ENCODE results near the gene ALDH8A1.

Gene ALDH8A1

GRCh38 chr6:134964451-134965203 is 14.7 kb upstream of the ALDH8A1 start:
- H3K4me3 Mint-ChIP-seq = no peak overlapping the region
- peaks cover 8% of the 10 kb centered on the region for H3K9me3 Mint-ChIP-seq
- H3K4me1 Mint-ChIP-seq (ENCODE audit: low read depth) = peaks cover 6% of the 10 kb centered on the region
- H3K27me3 Mint-ChIP-seq = no peaks in the 10 kb centered on the region
- no peak overlapping the region for H3K27ac Mint-ChIP-seq
- H3K36me3 Mint-ChIP-seq (ENCODE audit: low read depth) = peaks cover 89% of the 10 kb centered on the region

- no peak overlapping the region for H3K27ac Mint-ChIP-seq
- peaks cover 8% of the 10 kb centered on the region for H3K9me3 Mint-ChIP-seq
- peaks cover 10% of the 10 kb centered on the region for H3K4me1 Mint-ChIP-seq (ENCODE audit: low read depth)
- no peaks in the 10 kb centered on the region for H3K27me3 Mint-ChIP-seq
- no peak overlapping the region for H3K4me3 Mint-ChIP-seq
- peaks cover 88% of the 10 kb centered on the region for H3K36me3 Mint-ChIP-seq (ENCODE audit: low read depth)
Measured at GRCh38 chr6:134962421-134962820, 12.5 kb upstream of the ALDH8A1 start.

- Mint-ChIP-seq H3K27ac (no peak overlapping the region), H3K9me3 (peaks cover 8% of the 10 kb centered on the region), H3K4me1 (ENCODE audit: low read depth) (peaks cover 20% of the 10 kb centered on the region), H3K27me3 (no peaks in the 10 kb centered on the region), H3K36me3 (ENCODE audit: low read depth) (peaks cover 77% of the 10 kb centered on the region), H3K4me3 (no peak overlapping the region)
Measured at GRCh38 chr6:134961366-134961765, 11.5 kb upstream of the ALDH8A1 start.

GRCh38 chr6:134959603-134960002 is 9.7 kb upstream of the ALDH8A1 start:
- peaks cover 61% of the 10 kb centered on the region for H3K36me3 Mint-ChIP-seq (ENCODE audit: low read depth)
- no peaks in the 10 kb centered on the region for H3K27me3 Mint-ChIP-seq
- no peak overlapping the region for H3K27ac Mint-ChIP-seq
- H3K4me1 Mint-ChIP-seq (ENCODE audit: low read depth) = peaks cover 35% of the 10 kb centered on the region
- H3K4me3 Mint-ChIP-seq = no peak overlapping the region
- H3K9me3 Mint-ChIP-seq = peaks cover 8% of the 10 kb centered on the region

- peaks cover 32% of the 10 kb centered on the region for H3K36me3 Mint-ChIP-seq (ENCODE audit: low read depth)
- H3K4me1 Mint-ChIP-seq (ENCODE audit: low read depth) = peaks cover 33% of the 10 kb centered on the region
- no peaks in the 10 kb centered on the region for H3K27me3 Mint-ChIP-seq
- H3K4me3 Mint-ChIP-seq = no peak overlapping the region
- H3K9me3 Mint-ChIP-seq = peaks cover 8% of the 10 kb centered on the region
- peak overlapping the region; percentile 21 for H3K27ac Mint-ChIP-seq
Measured at GRCh38 chr6:134956676-134957075, 6.8 kb upstream of the ALDH8A1 start.

GRCh38 chr6:134956032-134956431 is 6.1 kb upstream of the ALDH8A1 start:
- Mint-ChIP-seq H3K36me3 (ENCODE audit: low read depth) (peaks cover 26% of the 10 kb centered on the region), H3K27me3 (no peaks in the 10 kb centered on the region), H3K4me1 (ENCODE audit: low read depth) (peaks cover 29% of the 10 kb centered on the region), H3K9me3 (peaks cover 6% of the 10 kb centered on the region), H3K27ac (peak overlapping the region; percentile 21), H3K4me3 (no peak overlapping the region)

- Mint-ChIP-seq H3K36me3 (ENCODE audit: low read depth) (peaks cover 10% of the 10 kb centered on the region), H3K27ac (no peak overlapping the region), H3K27me3 (no peaks in the 10 kb centered on the region), H3K9me3 (no peaks in the 10 kb centered on the region), H3K4me1 (ENCODE audit: low read depth) (peaks cover 29% of the 10 kb centered on the region), H3K4me3 (no peak overlapping the region)
Measured at GRCh38 chr6:134954272-134955000, 4.5 kb upstream of the ALDH8A1 start.

GRCh38 chr6:134951494-134952263 is 1.8 kb upstream of the ALDH8A1 start:
- H3K27me3 Mint-ChIP-seq = no peaks in the 10 kb centered on the region
- no peak overlapping the region for H3K27ac Mint-ChIP-seq
- no peaks in the 10 kb centered on the region for H3K9me3 Mint-ChIP-seq
- peaks cover 18% of the 10 kb centered on the region for H3K4me1 Mint-ChIP-seq (ENCODE audit: low read depth)
- no peaks in the 10 kb centered on the region for H3K36me3 Mint-ChIP-seq (ENCODE audit: low read depth)
- no peak overlapping the region for H3K4me3 Mint-ChIP-seq

- Mint-ChIP-seq H3K4me3 (no peak overlapping the region), H3K4me1 (ENCODE audit: low read depth) (peaks cover 6% of the 10 kb centered on the region), H3K27ac (no peak overlapping the region), H3K27me3 (no peaks in the 10 kb centered on the region), H3K36me3 (ENCODE audit: low read depth) (no peaks in the 10 kb centered on the region), H3K9me3 (no peaks in the 10 kb centered on the region)
Measured at GRCh38 chr6:134950482-134950881, 581 bp upstream of the ALDH8A1 start.

GRCh38 chr6:134948691-134949090 is 1.2 kb downstream of the ALDH8A1 start:
- H3K9me3 Mint-ChIP-seq = no peaks in the 10 kb centered on the region
- no peaks in the 10 kb centered on the region for H3K4me1 Mint-ChIP-seq (ENCODE audit: low read depth)
- H3K36me3 Mint-ChIP-seq (ENCODE audit: low read depth) = no peaks in the 10 kb centered on the region
- no peak overlapping the region for H3K27ac Mint-ChIP-seq
- no peak overlapping the region for H3K4me3 Mint-ChIP-seq
- no peaks in the 10 kb centered on the region for H3K27me3 Mint-ChIP-seq

- Mint-ChIP-seq H3K27me3 (no peaks in the 10 kb centered on the region), H3K36me3 (ENCODE audit: low read depth) (no peaks in the 10 kb centered on the region), H3K9me3 (no peaks in the 10 kb centered on the region), H3K4me1 (ENCODE audit: low read depth) (no peaks in the 10 kb centered on the region), H3K27ac (no peak overlapping the region), H3K4me3 (no peak overlapping the region)
Measured at GRCh38 chr6:134948142-134948541, 1.8 kb downstream of the ALDH8A1 start.

- H3K4me3 Mint-ChIP-seq = no peak overlapping the region
- no peaks in the 10 kb centered on the region for H3K9me3 Mint-ChIP-seq
- no peaks in the 10 kb centered on the region for H3K36me3 Mint-ChIP-seq (ENCODE audit: low read depth)
- H3K27ac Mint-ChIP-seq = no peak overlapping the region
- H3K27me3 Mint-ChIP-seq = no peaks in the 10 kb centered on the region
- H3K4me1 Mint-ChIP-seq (ENCODE audit: low read depth) = no peaks in the 10 kb centered on the region
Measured at GRCh38 chr6:134945045-134945444, 4.9 kb downstream of the ALDH8A1 start.

- no peaks in the 10 kb centered on the region for H3K9me3 Mint-ChIP-seq
- H3K4me1 Mint-ChIP-seq (ENCODE audit: low read depth) = peaks cover 13% of the 10 kb centered on the region
Measured at GRCh38 chr6:134943522-134944111, 6.3 kb downstream of the ALDH8A1 start.

GRCh38 chr6:134938896-134939295 is 11.0 kb downstream of the ALDH8A1 start:
- no peak overlapping the region for H3K4me3 Mint-ChIP-seq
- peak overlapping the region; percentile 67 for H3K27ac Mint-ChIP-seq
- no peaks in the 10 kb centered on the region for H3K27me3 Mint-ChIP-seq
- peaks cover 33% of the 10 kb centered on the region for H3K4me1 Mint-ChIP-seq (ENCODE audit: low read depth)
- no peaks in the 10 kb centered on the region for H3K36me3 Mint-ChIP-seq (ENCODE audit: low read depth)
- H3K9me3 Mint-ChIP-seq = no peaks in the 10 kb centered on the region

More at GRCh38 chr6:134943522-134944111, 6.3 kb downstream of the ALDH8A1 start:
- Mint-ChIP-seq H3K36me3 (ENCODE audit: low read depth) (no peaks in the 10 kb centered on the region), H3K4me3 (no peak overlapping the region), H3K27ac (no peak overlapping the region), H3K27me3 (no peaks in the 10 kb centered on the region)

- Mint-ChIP-seq H3K4me3 (no peak overlapping the region), H3K36me3 (ENCODE audit: low read depth) (no peaks in the 10 kb centered on the region), H3K27me3 (no peaks in the 10 kb centered on the region), H3K4me1 (ENCODE audit: low read depth) (peaks cover 33% of the 10 kb centered on the region), H3K9me3 (no peaks in the 10 kb centered on the region), H3K27ac (no peak overlapping the region)
Measured at GRCh38 chr6:134937426-134937825, 12.5 kb downstream of the ALDH8A1 start.

All from stimulated activated naive CD8-positive, alpha-beta T cell treated with anti-CD3 and anti-CD28 coated beads, Interleukin-15, Interleukin-2, amounts not matched to agents 100 ng/mL and 50 ng/mL, for 24 hours (primary cell).